Fibroblast of lung (primary cell): ENCODE measurements around the gene PURB.

ENCODE experiments used
- EZH2 ChIP-seq: IDR thresholded peaks from 2 replicates; pipeline ENCODE4 v1.5.1; 2012; ENCODE audit warnings: low read length, control low read depth, mild to moderate bottlenecking; ENCODE audit errors: missing control alignments
- TF ChIP-seq, protein P1 (sequence below), 2 donors: IDR thresholded peaks in 1 of 2; conservative IDR thresholded peaks in 1 of 2; 1 replicate in 1 of 2; 2 replicates in 1 of 2; pipeline ENCODE4 v1.5.1; 2011 to 2012; ENCODE audit warnings: low read length in 2 of 2, control low read depth in 1 of 2, inconsistent platforms in 1 of 2, low read depth in 1 of 2, mild to moderate bottlenecking in 1 of 2

DNA sequence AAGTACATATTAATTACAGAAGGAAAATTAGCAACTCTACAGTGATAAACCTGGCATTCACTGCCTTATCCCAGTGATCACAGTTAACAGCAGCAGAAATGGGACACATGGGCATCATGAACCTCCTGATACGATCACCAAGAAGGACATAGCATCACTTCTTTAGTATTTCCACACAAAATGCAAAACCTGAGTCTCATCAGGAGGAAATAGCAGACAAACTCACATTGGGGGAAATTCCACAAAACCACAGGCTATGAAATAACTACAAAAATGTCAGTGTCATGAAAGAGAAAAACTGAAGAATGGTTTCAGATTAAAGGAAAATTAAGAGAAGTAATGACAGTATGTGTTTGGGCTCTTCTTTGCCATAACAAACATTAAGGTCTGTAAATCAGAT, 12.0 kb upstream of the PURB start:
- TF ChIP-seq, protein P1, sequence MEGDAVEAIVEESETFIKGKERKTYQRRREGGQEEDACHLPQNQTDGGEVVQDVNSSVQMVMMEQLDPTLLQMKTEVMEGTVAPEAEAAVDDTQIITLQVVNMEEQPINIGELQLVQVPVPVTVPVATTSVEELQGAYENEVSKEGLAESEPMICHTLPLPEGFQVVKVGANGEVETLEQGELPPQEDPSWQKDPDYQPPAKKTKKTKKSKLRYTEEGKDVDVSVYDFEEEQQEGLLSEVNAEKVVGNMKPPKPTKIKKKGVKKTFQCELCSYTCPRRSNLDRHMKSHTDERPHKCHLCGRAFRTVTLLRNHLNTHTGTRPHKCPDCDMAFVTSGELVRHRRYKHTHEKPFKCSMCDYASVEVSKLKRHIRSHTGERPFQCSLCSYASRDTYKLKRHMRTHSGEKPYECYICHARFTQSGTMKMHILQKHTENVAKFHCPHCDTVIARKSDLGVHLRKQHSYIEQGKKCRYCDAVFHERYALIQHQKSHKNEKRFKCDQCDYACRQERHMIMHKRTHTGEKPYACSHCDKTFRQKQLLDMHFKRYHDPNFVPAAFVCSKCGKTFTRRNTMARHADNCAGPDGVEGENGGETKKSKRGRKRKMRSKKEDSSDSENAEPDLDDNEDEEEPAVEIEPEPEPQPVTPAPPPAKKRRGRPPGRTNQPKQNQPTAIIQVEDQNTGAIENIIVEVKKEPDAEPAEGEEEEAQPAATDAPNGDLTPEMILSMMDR (conservative IDR thresholded peaks at IDR 0.05 in 1 of 2, IDR thresholded peaks at IDR 0.05 in 1 of 2; ENCODE audit: low read depth in 1 of 2, low read length in 2 of 2) = no peak
- no peak for TF ChIP-seq EZH2
